OCI-LY1 (cell line): ENCODE data around the gene HPS1.

Experiments used
- EZH2 ChIP-seq: fragments of 200-600 bp; sonication (generic), shearing (Covaris generic); IDR thresholded peaks from 2 replicates; pipeline ENCODE4 v1.8.0; 2017; ENCODE audit warnings: borderline replicate concordance, mixed run types, mild to moderate bottlenecking, antibody characterized with exemption, low read length, moderate library complexity, mixed read lengths
- TF ChIP-seq, protein P1 (sequence below): fragments of 200-600 bp; sonication (generic), shearing (Covaris generic); IDR thresholded peaks from 2 replicates; pipeline ENCODE4 v1.5.1; 2017; ENCODE audit warnings: mild to moderate bottlenecking, antibody characterized with exemption, low read length, moderate library complexity, mixed read lengths

DNA sequence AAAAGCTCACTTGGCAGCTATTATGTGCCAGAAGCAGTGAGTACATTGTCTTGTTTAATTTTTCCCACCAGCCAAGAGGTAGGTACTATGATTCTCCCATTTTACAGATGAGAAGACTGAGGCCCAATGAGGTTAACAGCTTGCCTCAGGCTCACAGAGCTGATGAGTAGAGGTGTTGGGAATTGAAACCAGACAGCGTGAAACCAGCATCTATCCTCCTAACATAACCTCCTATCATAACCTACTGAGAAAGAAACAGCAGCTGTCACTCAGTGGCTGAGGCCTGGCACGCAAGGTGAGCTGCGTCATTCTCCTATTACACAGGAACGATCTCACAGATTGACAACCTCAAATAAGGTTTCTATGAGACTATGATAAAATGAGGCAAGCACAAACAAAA is 37.9 kb downstream of the HPS1 start:
- TF ChIP-seq EZH2 = no peak
- TF ChIP-seq, protein P1, sequence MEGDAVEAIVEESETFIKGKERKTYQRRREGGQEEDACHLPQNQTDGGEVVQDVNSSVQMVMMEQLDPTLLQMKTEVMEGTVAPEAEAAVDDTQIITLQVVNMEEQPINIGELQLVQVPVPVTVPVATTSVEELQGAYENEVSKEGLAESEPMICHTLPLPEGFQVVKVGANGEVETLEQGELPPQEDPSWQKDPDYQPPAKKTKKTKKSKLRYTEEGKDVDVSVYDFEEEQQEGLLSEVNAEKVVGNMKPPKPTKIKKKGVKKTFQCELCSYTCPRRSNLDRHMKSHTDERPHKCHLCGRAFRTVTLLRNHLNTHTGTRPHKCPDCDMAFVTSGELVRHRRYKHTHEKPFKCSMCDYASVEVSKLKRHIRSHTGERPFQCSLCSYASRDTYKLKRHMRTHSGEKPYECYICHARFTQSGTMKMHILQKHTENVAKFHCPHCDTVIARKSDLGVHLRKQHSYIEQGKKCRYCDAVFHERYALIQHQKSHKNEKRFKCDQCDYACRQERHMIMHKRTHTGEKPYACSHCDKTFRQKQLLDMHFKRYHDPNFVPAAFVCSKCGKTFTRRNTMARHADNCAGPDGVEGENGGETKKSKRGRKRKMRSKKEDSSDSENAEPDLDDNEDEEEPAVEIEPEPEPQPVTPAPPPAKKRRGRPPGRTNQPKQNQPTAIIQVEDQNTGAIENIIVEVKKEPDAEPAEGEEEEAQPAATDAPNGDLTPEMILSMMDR = no peak
